Measurements from ENCODE around the gene CDH16. TPM values are rescaled to one million over a fixed set of nuclear protein-coding genes. Genes with fewer than 3 reads are reported as not detected.

The CDH16 gene
- total RNA-seq, 2 experiments from 2014 or later: not detected

DNA sequence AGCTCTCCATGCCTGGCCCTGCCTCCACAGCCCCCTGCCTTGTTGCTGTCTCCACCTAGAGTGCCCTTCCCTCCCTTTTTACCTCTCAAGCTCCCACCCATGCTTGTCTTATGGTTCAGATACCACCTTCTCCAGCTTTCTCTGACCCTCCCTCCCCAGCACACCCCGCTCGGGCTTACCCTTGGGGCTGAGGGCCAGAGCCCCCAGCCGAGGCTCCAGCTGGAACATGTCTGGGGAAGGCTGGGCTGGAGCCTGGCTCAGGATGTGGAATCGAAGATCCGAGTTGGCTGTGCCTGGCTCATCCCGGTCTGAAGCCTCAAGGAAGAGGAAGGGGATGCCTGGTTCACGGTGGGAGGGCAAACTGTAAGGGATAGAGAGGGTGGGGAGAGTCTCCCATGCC is 3.6 kb downstream of the CDH16 start:
- Mint-ChIP-seq H3K36me3 (ENCODE audit: low read depth) (no peaks in the 10 kb centered on the region), H3K4me3 (no peak overlapping the region), H3K9me3 (no peaks in the 10 kb centered on the region), H3K27ac (no peak overlapping the region), H3K27me3 (ENCODE audit: low read depth) (no peaks in the 10 kb centered on the region), H3K4me1 (ENCODE audit: low read depth) (no peaks in the 10 kb centered on the region)
- DNase-seq: no peak
- CTCF ChIA-PET: no interaction called here
- intact Hi-C loops (cut with micrococcal nuclease): no loop called here

DNA sequence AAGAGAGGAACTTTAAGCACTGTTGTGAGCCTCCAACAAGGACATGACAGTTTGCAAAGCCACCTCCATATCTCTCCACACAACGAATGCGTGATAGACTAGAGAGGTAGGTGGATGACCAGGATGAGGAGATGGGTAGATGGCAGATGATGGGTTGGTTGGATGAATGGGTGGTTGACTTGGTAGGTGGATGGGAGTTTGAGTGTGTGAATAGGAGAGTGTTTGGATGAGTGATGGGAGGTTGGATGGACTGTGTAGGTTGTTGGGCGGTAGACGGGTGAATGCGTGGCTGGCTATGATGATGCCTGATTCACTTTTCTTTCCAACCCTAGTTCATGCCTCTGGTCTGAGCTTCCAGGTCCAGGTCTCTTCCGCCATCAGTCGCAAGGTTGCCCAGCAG is 4.1 kb downstream of the CDH16 start:
- no peak overlapping the region for H3K27ac Mint-ChIP-seq

DNA sequence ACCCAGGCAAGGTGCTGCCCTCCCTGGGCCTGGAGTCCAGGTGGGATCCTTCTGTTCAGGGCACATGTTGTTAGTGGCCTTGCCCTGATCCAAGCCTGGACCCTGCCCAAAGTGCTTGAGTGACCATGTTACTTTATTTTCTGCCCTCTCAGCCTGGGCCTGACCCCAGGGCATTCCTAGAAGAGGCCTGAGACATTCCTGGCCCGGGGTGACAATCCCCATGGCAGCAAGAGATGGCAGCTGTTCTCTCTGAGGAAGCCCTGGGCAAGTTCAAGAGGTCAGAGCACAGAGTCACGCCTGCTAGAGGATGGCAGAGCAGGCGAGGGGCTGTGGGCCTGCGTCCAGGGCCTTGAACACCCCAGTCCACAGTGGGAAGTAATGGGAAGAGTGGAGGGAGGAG is 5.0 kb downstream of the CDH16 start:
- no peak for DNase-seq
- no peaks in the 10 kb centered on the region for H3K9me3 Mint-ChIP-seq
- H3K36me3 Mint-ChIP-seq (ENCODE audit: low read depth): no peaks in the 10 kb centered on the region
- no peaks in the 10 kb centered on the region for H3K4me1 Mint-ChIP-seq (ENCODE audit: low read depth)
- H3K27ac Mint-ChIP-seq: no peak overlapping the region
- intact Hi-C loops (cut with micrococcal nuclease): no loop called here
- no peak overlapping the region for H3K4me3 Mint-ChIP-seq
- H3K27me3 Mint-ChIP-seq (ENCODE audit: low read depth): no peaks in the 10 kb centered on the region
- CTCF ChIA-PET: no interaction called here

More for the DNA sequence above, 4.1 kb downstream of the CDH16 start:
- CTCF ChIA-PET: no interaction called here
- DNase-seq: no peak
- H3K4me3 Mint-ChIP-seq: no peak overlapping the region
- no peaks in the 10 kb centered on the region for H3K27me3 Mint-ChIP-seq (ENCODE audit: low read depth)
- H3K9me3 Mint-ChIP-seq: no peaks in the 10 kb centered on the region
- H3K36me3 Mint-ChIP-seq (ENCODE audit: low read depth): no peaks in the 10 kb centered on the region
- no peaks in the 10 kb centered on the region for H3K4me1 Mint-ChIP-seq (ENCODE audit: low read depth)
- intact Hi-C loops (cut with micrococcal nuclease): no loop called here

DNA sequence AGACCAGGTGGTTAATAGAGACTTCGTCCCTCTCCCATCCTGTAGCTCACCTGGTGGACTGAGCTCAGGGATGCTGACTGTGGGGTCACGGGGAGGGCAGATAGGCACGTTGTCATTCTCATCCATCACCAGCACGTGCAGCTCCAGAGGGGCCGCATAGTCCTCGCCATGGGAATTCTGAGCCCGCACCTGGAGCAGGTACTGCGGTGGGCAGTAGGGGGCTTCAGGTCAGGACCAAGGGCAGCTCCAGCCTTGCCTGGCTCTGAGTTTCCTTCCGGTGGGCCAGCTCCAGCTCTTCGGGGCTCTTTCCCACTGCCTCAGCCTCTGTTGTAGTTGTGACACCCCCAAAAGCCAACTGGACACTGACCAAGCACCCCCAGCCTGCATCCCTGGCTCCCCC is 5.6 kb downstream of the CDH16 start:
- CTCF ChIA-PET: interaction anchor here (0.6 to 1.4 kb wide), 3 partner anchors 9 to 21 kb away, joined by 6 to 9 read pairs (median 6); no protein-coding TSS in a partner anchor

DNA sequence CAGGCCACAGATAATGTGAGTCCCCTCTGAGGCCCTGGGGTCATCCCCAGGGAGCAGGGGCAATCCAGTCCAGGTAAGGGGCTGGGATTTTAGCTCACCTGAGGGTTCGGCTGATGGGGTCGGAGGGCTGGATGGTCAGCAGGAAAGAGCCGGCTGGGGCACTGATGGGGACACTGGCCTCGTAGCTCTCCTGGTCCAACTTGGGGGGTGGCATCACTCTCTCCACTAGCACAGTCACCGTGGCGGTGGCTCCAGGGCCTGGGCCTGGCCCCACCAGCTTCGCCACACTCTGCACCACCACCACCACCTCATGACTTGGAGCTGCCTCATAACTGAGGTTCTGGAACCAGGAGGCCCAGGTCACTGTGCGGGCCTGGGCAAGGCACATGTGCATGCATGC is 6.9 kb downstream of the CDH16 start:
- Mint-ChIP-seq H3K4me3 (no peak overlapping the region), H3K9me3 (no peaks in the 10 kb centered on the region), H3K4me1 (ENCODE audit: low read depth) (no peaks in the 10 kb centered on the region), H3K27me3 (ENCODE audit: low read depth) (no peaks in the 10 kb centered on the region), H3K36me3 (ENCODE audit: low read depth) (no peaks in the 10 kb centered on the region), H3K27ac (no peak overlapping the region)
- intact Hi-C loops (cut with micrococcal nuclease): no loop called here
- CTCF ChIA-PET: interaction anchor here (0.6 to 3.0 kb wide), 5 partner anchors 10 to 44 kb away, joined by 3 to 10 read pairs (median 6); no protein-coding TSS in a partner anchor
- DNase-seq: no peak

More for the DNA sequence above, 5.6 kb downstream of the CDH16 start:
- Mint-ChIP-seq H3K4me1 (ENCODE audit: low read depth) (no peaks in the 10 kb centered on the region), H3K36me3 (ENCODE audit: low read depth) (no peaks in the 10 kb centered on the region), H3K4me3 (no peak overlapping the region), H3K9me3 (no peaks in the 10 kb centered on the region), H3K27ac (no peak overlapping the region), H3K27me3 (ENCODE audit: low read depth) (no peaks in the 10 kb centered on the region)
- DNase-seq: no peak
- intact Hi-C loops (cut with micrococcal nuclease): no loop called here

DNA sequence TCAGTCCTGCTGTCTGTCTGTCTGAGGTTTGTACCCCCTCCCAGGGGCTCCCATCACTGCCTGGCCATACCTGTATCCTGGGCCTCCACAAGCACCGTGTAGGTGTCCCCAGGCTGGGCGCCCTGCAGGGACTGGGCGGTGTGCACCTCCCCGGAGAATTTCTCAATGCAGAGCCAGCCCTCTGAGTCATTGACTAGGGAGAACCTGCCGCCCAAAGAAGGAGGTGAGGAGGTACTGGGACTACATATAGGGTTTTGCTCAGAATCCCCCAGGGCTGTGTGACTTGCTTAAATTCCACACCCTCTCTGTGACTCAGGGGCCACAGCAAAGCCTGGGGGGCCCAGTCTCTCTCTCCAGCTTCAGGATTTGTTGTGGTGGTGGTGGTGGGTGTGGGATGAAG is 7.6 kb downstream of the CDH16 start:
- Mint-ChIP-seq H3K27ac (no peak overlapping the region), H3K4me1 (ENCODE audit: low read depth) (peaks cover 3% of the 10 kb centered on the region), H3K4me3 (no peak overlapping the region), H3K9me3 (no peaks in the 10 kb centered on the region), H3K27me3 (ENCODE audit: low read depth) (no peaks in the 10 kb centered on the region), H3K36me3 (ENCODE audit: low read depth) (no peaks in the 10 kb centered on the region)
- intact Hi-C loops (cut with micrococcal nuclease): no loop called here
- DNase-seq: no peak
- CTCF ChIA-PET: interaction anchor here (0.8 to 3.0 kb wide), 3 partner anchors 15 to 19 kb away, joined by 3 to 10 read pairs (median 7); no protein-coding TSS in a partner anchor

DNA sequence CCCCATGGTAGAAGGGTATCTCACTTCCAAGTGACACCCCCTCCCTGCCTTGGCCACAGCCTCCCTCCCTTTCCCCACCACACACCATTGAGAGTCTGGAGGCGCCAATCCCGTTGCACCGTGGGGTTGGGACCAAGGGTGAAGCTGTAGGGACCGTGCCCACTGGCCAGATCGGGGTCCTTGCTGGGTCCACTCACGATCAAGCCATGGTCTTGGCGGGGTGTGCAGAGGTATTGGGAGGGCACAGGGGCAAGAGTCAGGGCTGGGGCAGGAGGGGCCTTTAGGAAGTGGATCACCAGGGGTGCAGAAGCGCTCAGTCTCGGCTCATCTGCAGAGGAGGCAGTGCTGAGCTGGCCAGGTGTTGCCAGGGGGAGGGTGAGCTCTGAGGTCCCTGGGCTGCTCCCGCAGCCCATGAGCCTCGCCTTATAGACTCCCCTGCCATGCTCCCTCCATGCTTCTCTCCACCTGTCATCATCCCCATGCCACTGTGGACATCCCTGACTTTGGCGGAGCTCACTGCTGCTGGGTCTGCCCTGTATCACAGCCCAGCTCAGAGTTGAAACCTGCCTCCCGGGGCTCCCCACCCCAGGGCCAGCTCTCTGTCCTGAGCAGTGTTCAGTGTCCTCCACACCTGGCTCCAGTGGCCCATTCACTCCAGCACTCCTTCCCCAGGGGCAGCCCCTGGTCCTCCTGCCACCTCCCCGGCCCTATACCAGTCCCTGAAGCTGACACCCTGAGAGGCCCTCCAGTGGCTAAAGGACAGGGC is 8.3 kb downstream of the CDH16 start:
- intact Hi-C loops (cut with micrococcal nuclease): no loop called here
- H3K4me1 Mint-ChIP-seq (ENCODE audit: low read depth): peaks cover 8% of the 10 kb centered on the region
- DNase-seq: no peak
- no peak overlapping the region for H3K4me3 Mint-ChIP-seq
- H3K9me3 Mint-ChIP-seq: no peaks in the 10 kb centered on the region
- H3K27ac Mint-ChIP-seq: no peak overlapping the region
- H3K36me3 Mint-ChIP-seq (ENCODE audit: low read depth): no peaks in the 10 kb centered on the region
- H3K27me3 Mint-ChIP-seq (ENCODE audit: low read depth): no peaks in the 10 kb centered on the region
- CTCF ChIA-PET: interaction anchor here (0.8 to 3.0 kb wide), 3 partner anchors 15 to 191 kb away, joined by 3 to 10 read pairs (median 7); no protein-coding TSS in a partner anchor

DNA sequence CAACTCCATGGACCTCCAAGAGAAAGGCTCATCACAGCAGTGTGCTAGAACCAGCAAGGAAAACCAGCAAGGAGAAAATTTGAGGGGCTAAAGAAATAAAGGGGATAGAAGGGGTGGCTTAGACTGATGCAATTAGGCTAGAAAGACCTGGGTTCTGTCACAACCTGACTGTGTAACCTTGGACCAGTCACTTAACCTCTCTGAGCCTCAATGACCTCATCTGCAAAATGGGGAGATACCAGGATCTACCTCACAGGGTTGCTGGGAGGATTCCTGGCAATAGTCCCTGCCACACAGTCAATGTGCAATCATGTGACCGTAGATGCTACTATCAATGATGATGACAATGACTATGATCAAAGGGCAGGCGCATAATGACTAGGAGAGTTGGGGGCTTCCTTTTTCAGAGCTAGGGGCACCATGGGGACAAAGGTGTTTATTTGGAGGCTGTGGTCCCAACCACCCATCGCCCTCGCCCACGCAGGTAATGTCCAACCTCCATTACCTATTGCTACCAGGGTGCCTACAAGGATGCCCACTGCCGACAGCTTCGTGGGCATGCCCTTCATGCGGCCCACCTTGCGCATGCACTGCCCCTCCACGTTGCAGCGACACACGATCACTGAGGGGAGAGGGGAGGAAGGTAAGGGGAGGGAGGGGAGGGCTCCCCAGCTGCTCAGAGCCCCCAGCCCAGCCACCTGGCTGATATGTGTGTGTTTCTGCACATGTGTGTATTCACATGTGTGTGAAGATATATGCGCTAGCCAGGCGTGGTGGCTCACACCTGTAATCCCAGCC is 9.7 kb downstream of the CDH16 start:
- intact Hi-C loops (cut with micrococcal nuclease): no loop called here
- Mint-ChIP-seq H3K9me3 (no peaks in the 10 kb centered on the region), H3K4me1 (ENCODE audit: low read depth) (peaks cover 8% of the 10 kb centered on the region), H3K27ac (no peak overlapping the region), H3K27me3 (ENCODE audit: low read depth) (no peaks in the 10 kb centered on the region), H3K36me3 (ENCODE audit: low read depth) (no peaks in the 10 kb centered on the region), H3K4me3 (no peak overlapping the region)
- no peak for DNase-seq
- CTCF ChIA-PET: interaction anchor here (1.2 to 3.0 kb wide), 2 partner anchors 13 to 23 kb away, joined by 3 to 10 read pairs; no protein-coding TSS in a partner anchor

DNA sequence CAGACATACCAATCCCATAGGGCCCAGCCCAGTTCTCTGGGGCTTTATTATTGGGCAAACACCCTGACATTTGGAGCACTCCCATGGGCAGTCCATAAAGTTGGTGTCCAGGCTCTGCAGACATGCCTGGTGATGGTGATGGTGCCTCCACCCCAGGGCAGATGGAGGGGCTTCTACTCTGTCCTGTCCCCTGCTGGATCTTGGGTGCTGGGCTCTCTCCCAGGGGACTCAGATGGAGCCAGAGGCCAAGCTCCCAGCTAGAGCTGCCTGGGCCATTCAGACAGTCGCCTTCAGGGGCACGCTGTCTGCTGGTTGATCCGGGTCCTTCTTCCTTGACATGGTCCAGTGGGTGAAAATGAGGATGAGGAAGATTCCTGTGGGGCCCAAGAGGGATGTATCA is 10.6 kb downstream of the CDH16 start:
- no peak overlapping the region for H3K4me3 Mint-ChIP-seq
- H3K27me3 Mint-ChIP-seq (ENCODE audit: low read depth): no peaks in the 10 kb centered on the region
- CTCF ChIA-PET: no interaction called here
- intact Hi-C loops (cut with micrococcal nuclease): no loop called here
- DNase-seq: no peak
- H3K4me1 Mint-ChIP-seq (ENCODE audit: low read depth): peaks cover 8% of the 10 kb centered on the region
- no peaks in the 10 kb centered on the region for H3K36me3 Mint-ChIP-seq (ENCODE audit: low read depth)
- no peak overlapping the region for H3K27ac Mint-ChIP-seq
- H3K9me3 Mint-ChIP-seq: no peaks in the 10 kb centered on the region

DNA sequence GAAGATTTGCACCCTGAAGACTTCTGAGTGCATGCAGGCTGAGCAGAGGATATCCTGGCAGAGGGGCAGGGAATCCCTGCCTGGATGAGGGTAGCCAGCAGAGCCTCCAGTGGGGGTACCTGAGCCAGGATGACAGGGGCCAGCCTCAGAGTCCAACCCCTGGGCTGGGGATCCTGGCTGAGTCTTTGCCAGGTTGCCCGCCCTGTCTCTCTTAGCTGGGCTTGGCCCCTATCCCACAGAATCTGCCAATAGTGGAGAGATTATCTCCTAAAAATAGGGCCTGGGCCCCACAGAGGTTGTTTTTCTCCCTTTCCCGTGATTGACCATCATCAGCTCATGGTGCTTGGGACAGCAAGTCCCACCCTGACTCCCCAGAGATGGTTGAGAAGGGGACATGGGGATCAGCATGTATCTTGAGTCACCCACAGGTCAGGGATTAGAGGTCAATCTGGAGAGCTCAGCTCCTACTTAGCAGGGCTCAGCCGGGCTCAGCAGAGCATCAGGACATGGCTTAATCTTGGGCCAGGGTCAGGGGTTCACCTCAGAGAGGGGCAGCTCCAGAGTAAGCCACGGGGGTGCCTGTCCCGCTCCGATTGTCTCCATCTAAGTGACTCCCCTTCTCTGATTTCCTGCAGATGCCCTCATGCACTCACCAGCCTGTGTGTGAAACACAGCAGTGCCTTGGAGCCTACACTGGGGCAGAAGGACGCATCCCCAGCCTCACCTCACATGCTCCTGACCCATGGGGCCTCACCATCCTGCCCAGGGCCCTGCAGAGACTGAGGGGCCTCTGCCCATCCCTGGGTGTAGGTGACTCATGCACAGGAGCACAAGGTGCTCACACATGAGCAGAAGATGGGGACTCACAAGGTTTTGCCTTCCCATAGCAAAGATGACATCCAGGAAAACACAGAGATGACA is 11.5 kb downstream of the CDH16 start:
- Mint-ChIP-seq H3K36me3 (ENCODE audit: low read depth) (no peaks in the 10 kb centered on the region), H3K4me1 (ENCODE audit: low read depth) (peaks cover 8% of the 10 kb centered on the region), H3K4me3 (no peak overlapping the region), H3K9me3 (no peaks in the 10 kb centered on the region), H3K27me3 (ENCODE audit: low read depth) (no peaks in the 10 kb centered on the region), H3K27ac (no peak overlapping the region)
- intact Hi-C loops (cut with micrococcal nuclease): no loop called here
- CTCF ChIA-PET: interaction anchor here (0.8 to 0.9 kb wide), 2 partner anchors 14 to 39 kb away, joined by 3 read pairs; no protein-coding TSS in a partner anchor
- DNase-seq: no peak

DNA sequence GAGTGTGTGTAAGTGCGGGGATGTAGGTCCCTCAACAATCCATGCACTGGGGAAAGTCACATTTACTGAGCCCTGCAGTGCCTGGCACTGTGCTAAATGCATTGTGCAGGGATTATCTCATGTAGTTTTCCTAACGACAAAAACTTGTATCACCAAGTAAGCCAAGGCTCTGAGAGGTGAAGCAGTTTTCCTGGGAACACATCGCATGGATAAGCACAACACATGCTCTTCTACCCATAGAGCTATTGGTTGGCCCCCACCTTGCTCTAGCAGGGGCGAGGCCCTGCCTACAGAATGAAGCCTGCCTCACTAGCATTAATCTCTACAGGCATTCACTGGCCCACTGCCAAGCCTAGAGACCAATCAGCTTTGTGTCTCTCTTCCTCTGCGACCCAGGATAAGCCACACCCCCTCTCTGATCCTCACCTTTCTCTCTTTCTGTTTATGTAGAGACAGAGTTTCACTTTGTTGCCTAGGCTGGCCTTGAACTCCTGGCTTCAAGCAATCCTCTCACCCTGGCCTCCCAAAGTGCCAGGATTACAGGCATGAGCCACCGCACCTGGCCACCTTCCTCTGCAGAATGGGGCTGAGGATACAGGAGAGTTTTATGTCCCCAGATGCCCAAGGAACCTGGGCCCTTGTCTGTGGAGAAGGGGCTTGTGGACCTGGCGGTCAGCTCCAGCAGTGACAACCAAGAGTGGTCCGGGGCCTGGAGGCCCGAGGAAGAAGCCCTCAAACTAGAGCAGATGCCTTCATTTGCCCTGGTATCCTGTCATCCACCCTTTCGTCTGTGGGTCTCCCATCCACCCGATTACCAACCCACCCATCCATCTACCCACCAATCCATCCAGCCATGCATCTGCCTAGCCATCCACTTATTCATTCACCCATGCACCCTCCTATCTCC is 12.8 kb downstream of the CDH16 start:
- Mint-ChIP-seq H3K36me3 (ENCODE audit: low read depth) (no peaks in the 10 kb centered on the region), H3K4me3 (no peak overlapping the region), H3K27ac (no peak overlapping the region), H3K9me3 (no peaks in the 10 kb centered on the region), H3K27me3 (ENCODE audit: low read depth) (no peaks in the 10 kb centered on the region), H3K4me1 (ENCODE audit: low read depth) (peaks cover 8% of the 10 kb centered on the region)
- DNase-seq: peak; percentile 81
- CTCF ChIA-PET: interaction anchor here (0.5 to 2.9 kb wide), 5 partner anchors 11 to 221 kb away, joined by 3 to 10 read pairs (median 3); no protein-coding TSS in a partner anchor
- intact Hi-C loops (cut with micrococcal nuclease): no loop called here

Data from activated naive CD4-positive, alpha-beta T cell treated with anti-CD3 and anti-CD28 coated beads for 36 hours (primary cell).